K562 treated with DMSO at 1 percent for 24 hours (cell line): ENCODE results near the gene NLRP13. TPM values are rescaled to one million over a fixed set of nuclear protein-coding genes. Genes with fewer than 3 reads are reported as not detected.

Source experiments
- total RNA-seq: library from RNA; unstranded; fragments of 300-600 nt; gene quantifications from 2 replicates; pipeline ENCODE4 v1.2.3, GENCODE V29; 2022; ENCODE audit warnings: low read depth; ENCODE audit not compliant: insufficient read depth

The NLRP13 gene, protein sequence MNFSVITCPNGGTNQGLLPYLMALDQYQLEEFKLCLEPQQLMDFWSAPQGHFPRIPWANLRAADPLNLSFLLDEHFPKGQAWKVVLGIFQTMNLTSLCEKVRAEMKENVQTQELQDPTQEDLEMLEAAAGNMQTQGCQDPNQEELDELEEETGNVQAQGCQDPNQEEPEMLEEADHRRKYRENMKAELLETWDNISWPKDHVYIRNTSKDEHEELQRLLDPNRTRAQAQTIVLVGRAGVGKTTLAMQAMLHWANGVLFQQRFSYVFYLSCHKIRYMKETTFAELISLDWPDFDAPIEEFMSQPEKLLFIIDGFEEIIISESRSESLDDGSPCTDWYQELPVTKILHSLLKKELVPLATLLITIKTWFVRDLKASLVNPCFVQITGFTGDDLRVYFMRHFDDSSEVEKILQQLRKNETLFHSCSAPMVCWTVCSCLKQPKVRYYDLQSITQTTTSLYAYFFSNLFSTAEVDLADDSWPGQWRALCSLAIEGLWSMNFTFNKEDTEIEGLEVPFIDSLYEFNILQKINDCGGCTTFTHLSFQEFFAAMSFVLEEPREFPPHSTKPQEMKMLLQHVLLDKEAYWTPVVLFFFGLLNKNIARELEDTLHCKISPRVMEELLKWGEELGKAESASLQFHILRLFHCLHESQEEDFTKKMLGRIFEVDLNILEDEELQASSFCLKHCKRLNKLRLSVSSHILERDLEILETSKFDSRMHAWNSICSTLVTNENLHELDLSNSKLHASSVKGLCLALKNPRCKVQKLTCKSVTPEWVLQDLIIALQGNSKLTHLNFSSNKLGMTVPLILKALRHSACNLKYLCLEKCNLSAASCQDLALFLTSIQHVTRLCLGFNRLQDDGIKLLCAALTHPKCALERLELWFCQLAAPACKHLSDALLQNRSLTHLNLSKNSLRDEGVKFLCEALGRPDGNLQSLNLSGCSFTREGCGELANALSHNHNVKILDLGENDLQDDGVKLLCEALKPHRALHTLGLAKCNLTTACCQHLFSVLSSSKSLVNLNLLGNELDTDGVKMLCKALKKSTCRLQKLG
- not detected in 2 replicates for total RNA-seq

DNA sequence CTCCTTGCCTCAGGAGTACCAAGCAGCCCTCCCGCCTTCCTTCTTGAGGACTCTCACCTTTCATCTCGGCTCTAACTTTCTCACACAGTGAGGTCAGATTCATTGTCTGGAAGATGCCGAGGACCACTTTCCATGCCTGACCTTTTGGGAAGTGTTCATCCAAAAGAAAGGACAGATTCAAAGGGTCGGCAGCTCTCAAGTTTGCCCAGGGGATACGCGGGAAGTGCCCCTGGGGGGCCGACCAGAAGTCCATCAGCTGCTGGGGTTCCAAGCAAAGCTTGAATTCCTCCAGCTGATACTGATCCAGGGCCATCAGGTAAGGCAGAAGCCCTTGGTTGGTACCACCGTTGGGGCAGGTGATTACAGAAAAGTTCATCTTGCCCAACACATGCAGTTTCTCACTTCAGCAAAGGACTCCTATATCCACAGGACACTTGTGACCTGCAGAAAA is at the start of gene NLRP13:
NLRP13 (minus strand) TSS at position 401 of the 451 bp plus-strand sequence; CDS start at position 376, 25 bp downstream.

DNA sequence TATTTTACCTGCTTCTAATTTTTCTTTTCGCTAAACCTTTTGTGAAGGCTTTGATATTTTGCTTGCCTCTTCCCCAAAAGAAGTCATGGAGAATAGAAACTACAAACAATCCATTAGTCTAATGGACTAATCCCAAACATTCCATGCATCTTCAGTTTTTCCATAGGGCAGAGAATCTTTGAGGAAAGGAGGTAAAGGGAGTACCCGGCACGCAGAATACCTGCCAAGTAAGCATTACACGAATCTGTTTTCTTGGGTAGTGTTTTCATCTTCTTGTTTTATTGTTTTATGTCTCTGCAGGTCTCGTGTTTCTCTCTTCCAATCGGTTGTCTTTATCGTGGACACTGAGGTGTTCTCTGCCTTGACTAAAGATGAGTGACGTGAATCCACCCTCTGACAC is 15.4 kb upstream of the NLRP13 start, which contains the start of gene NLRP8:
NLRP8 (plus strand) TSS at position 301 of the 400 bp plus-strand sequence.

Other genes starting within 250 kb of the NLRP13 start
- gene NLRP9, start 193.9 kb downstream of the NLRP13 start, total RNA-seq = not detected in 2 replicates
- 2.1 and 3.3 TPM in 2 replicates for gene RFPL4A, start 173.2 kb downstream of the NLRP13 start, total RNA-seq
- 1.7 TPM in 1 of 2 replicates, not detected in the other for gene RFPL4AL1, start 163.2 kb downstream of the NLRP13 start, total RNA-seq
- gene NLRP11, start 100.3 kb downstream of the NLRP13 start, total RNA-seq = 1.2 and 1.7 TPM in 2 replicates
- 2.2 and 4.8 TPM in 2 replicates for gene NLRP4, start 95.8 kb downstream of the NLRP13 start, total RNA-seq
- gene NLRP8, start 15.5 kb upstream of the NLRP13 start, total RNA-seq = not detected in 2 replicates
- gene NLRP5, start 54.4 kb upstream of the NLRP13 start, total RNA-seq = 0.32 TPM in 1 of 2 replicates, not detected in the other
- gene ZNF787, start 189.0 kb upstream of the NLRP13 start, total RNA-seq = 58.6 and 68.6 TPM in 2 replicates
- gene ZNF444, start 209.0 kb upstream of the NLRP13 start, total RNA-seq = 48.0 and 48.7 TPM in 2 replicates
- gene GALP, start 243.7 kb upstream of the NLRP13 start, total RNA-seq = not detected in 2 replicates